AG04449 (cell line): ENCODE data around the gene MMP17.

Experiments
- CTCF ChIA-PET: fragments of 350-600 bp; formaldehyde crosslinking; extraction: SDS; loops from one replicate; lab custom pipeline; 2021; ENCODE audit warnings: antibody characterized with exemption; lab: Yijun Ruan, JAX
- POLR2A ChIA-PET: fragments of 400-600, 350-600 bp; formaldehyde crosslinking; extraction: SDS; loops from one replicate; lab custom pipeline; 2020; ENCODE audit warnings: antibody characterized with exemption, inconsistent platforms; lab: Yijun Ruan, JAX
- DNase-seq: peaks from one replicate; pipeline ENCODE4 v3.0.0-alpha.2; 2010; ENCODE audit warnings: low read depth, low spot score
- H3K4me3 ChIP-seq: 2 replicates; pipeline ENCODE4 v1.5.1; 2011; ENCODE audit warnings: low read depth, mild to moderate bottlenecking, control low read depth, low read length
- CTCF ChIP-seq: IDR thresholded peaks from one replicate; pipeline ENCODE4 v1.5.1; 2011; ENCODE audit warnings: mild to moderate bottlenecking, moderate library complexity, low read length, control low read depth, inconsistent platforms; ENCODE audit not compliant: insufficient read depth; ENCODE audit errors: missing control alignments

MMP17 gene

GRCh38 chr12:131865180-131865875 lies 37.1 kb downstream of the MMP17 start:
- H3K4me3 ChIP-seq, result no peak overlapping the region
- POLR2A ChIA-PET, result no interaction called here
- DNase-seq, result no peak
- CTCF ChIA-PET, result no interaction called here
- TF ChIP-seq CTCF, result no peak

- CTCF ChIA-PET, result interaction anchor here (0.7 kb wide), 1 partner anchor 15 kb away, joined by 4 read pairs; no protein-coding TSS in a partner anchor
- POLR2A ChIA-PET, result no interaction called here
- no peak overlapping the region for H3K4me3 ChIP-seq
- no peak for DNase-seq
- no peak for TF ChIP-seq CTCF
Observed at GRCh38 chr12:131867471-131867870, 39.3 kb downstream of the MMP17 start.

GRCh38 chr12:131867891-131868675 lies 39.9 kb downstream of the MMP17 start:
- no peak for TF ChIP-seq CTCF
- ChIA-PET POLR2A (no interaction called here), CTCF (interaction anchor here (0.7 kb wide), 1 partner anchor 14 kb away, joined by 4 read pairs; no protein-coding TSS in a partner anchor)
- DNase-seq, result no peak
- no peak overlapping the region for H3K4me3 ChIP-seq

GRCh38 chr12:131869871-131870418 lies 41.8 kb downstream of the MMP17 start:
- ChIA-PET POLR2A (no interaction called here), CTCF (no interaction called here)
- no peak overlapping the region for H3K4me3 ChIP-seq
- no peak for DNase-seq
- no peak for TF ChIP-seq CTCF

- H3K4me3 ChIP-seq, result no peak overlapping the region
- no peak for TF ChIP-seq CTCF
- no peak for DNase-seq
- CTCF ChIA-PET, result no interaction called here
- POLR2A ChIA-PET, result interaction anchor here (1.0 kb wide), 2 partner anchors 25 to 55 kb away, joined by 3 to 6 read pairs; no protein-coding TSS in a partner anchor
Observed at GRCh38 chr12:131871677-131872076, 43.5 kb downstream of the MMP17 start.
